MM.1S (cell line): ENCODE measurements around the gene HMGN2.

ENCODE experiments used
- DNase-seq: peaks from one replicate; pipeline ENCODE4 v3.0.0-alpha.2; 2015
- H2AFZ ChIP-seq: fragments of 300-600 bp; sonication (generic); 2 replicates; pipeline ENCODE4 v1.6.0; 2016; ENCODE audit warnings: antibody characterized with exemption, low read length
- H3F3A ChIP-seq: fragments of 300-600 bp; sonication (generic); 2 replicates; pipeline ENCODE4 v1.6.1; 2016; ENCODE audit warnings: mild to moderate bottlenecking, antibody characterized with exemption, low read length, moderate library complexity, mixed read lengths; ENCODE audit not compliant: insufficient read depth
- H3K27ac ChIP-seq: fragments of 300-600 bp; sonication (generic); 2 replicates; pipeline ENCODE4 v1.5.1; 2016; ENCODE audit warnings: mild to moderate bottlenecking, low read length
- H3K27me3 ChIP-seq: fragments of 300-600 bp; sonication (generic); replicated peaks from 2 replicates; pipeline ENCODE4 v1.6.0; 2016; ENCODE audit warnings: low read length; ENCODE audit not compliant: insufficient read depth
- H3K36me3 ChIP-seq: fragments of 300-600 bp; sonication (generic); replicated peaks from 2 replicates; pipeline ENCODE4 v1.6.1; 2016; ENCODE audit warnings: mild to moderate bottlenecking, low read length, mixed read lengths; ENCODE audit not compliant: insufficient read depth
- H3K4me1 ChIP-seq: fragments of 300-600 bp; sonication (generic); 2 replicates; pipeline ENCODE4 v1.6.1; 2016; ENCODE audit warnings: low read length, mixed read lengths
- H3K4me2 ChIP-seq: fragments of 300-600 bp; sonication (generic); 2 replicates; pipeline ENCODE4 v1.6.0; 2016; ENCODE audit warnings: low read depth, low read length
- H3K4me3 ChIP-seq: fragments of 300-600 bp; sonication (generic); 2 replicates; pipeline ENCODE4 v1.5.1; 2016; ENCODE audit warnings: low read length, mixed read lengths
- H3K79me2 ChIP-seq: fragments of 300-600 bp; sonication (generic); 2 replicates; pipeline ENCODE4 v1.6.1; 2016; ENCODE audit warnings: mixed run types, low read length, mixed read lengths
- H3K9ac ChIP-seq: fragments of 300-600 bp; sonication (generic); 2 replicates; pipeline ENCODE4 v1.6.1; 2016; ENCODE audit warnings: low read length, mixed read lengths
- H3K9me2 ChIP-seq: fragments of 300-600 bp; sonication (generic); replicated peaks from 2 replicates; pipeline ENCODE4 v1.6.1; 2016; ENCODE audit warnings: mild to moderate bottlenecking, low read length, mixed read lengths; ENCODE audit not compliant: insufficient read depth
- H3K9me3 ChIP-seq: fragments of 300-600 bp; sonication (generic); replicated peaks from 2 replicates; pipeline ENCODE4 v1.6.1; 2016; ENCODE audit warnings: mild to moderate bottlenecking, low read length, mixed read lengths; ENCODE audit not compliant: insufficient read depth
- H4K20me1 ChIP-seq: fragments of 300-600 bp; sonication (generic); 2 replicates; pipeline ENCODE4 v1.6.1; 2016; ENCODE audit warnings: mild to moderate bottlenecking, low read length, moderate library complexity, mixed read lengths; ENCODE audit not compliant: insufficient read depth
- EZH2 ChIP-seq: fragments of 300-600 bp; sonication (generic); optimal IDR thresholded peaks from 2 replicates; pipeline ENCODE3; 2017; ENCODE audit warnings: low read depth, mild to moderate bottlenecking, antibody characterized with exemption, low read length, mixed read lengths
- EZH2phosphoT487 ChIP-seq: fragments of 300-600 bp; sonication (generic); IDR thresholded peaks from 2 replicates; pipeline ENCODE4 v1.6.1; 2018; ENCODE audit warnings: antibody characterized with exemption, low read length
- TF ChIP-seq, protein P1 (sequence below): fragments of 300-600 bp; sonication (generic); IDR thresholded peaks from 2 replicates; pipeline ENCODE4 v1.5.1; 2016; ENCODE audit warnings: antibody characterized with exemption, low read length, mixed read lengths

Gene HMGN2

DNA sequence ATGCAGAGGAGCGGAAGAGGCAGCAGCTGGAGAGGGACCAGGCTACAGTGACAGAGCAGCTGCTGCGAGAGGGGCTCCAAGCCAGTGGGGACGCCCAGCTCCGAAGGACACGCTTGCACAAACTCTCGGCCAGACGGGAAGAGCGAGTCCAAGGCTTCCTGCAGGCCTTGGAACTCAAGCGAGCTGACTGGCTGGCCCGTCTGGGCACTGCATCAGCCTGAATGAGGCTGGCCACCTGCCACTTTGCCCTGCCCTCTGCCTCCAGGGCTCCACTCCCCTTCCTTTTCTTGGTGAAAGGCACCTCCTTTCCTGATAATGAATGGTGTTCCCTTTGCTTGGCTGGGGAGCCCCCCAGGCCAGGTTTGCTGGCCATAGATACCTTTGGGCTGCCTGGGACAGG lies 3.3 kb upstream of the HMGN2 start:
- Histone ChIP-seq H3K9me2 (no peaks in the 10 kb centered on the region), H3K27me3 (no peaks in the 10 kb centered on the region), H3K36me3 (peaks cover 8% of the 10 kb centered on the region; the same call in 1 of the 2 replicates), H3K4me3 (no peak overlapping the region), H2AFZ (no peak overlapping the region), H3F3A (peaks cover 27% of the 10 kb centered on the region), H3K9ac (no peak overlapping the region), H3K4me1 (peaks cover 16% of the 10 kb centered on the region), H3K79me2 (peaks cover 9% of the 10 kb centered on the region), H3K9me3 (no peaks in the 10 kb centered on the region), H3K4me2 (no peak overlapping the region), H4K20me1 (peaks cover 8% of the 10 kb centered on the region), H3K27ac (no peak overlapping the region)
- DNase-seq, result no peak
- no peak for TF ChIP-seq EZH2
- TF ChIP-seq, protein P1, sequence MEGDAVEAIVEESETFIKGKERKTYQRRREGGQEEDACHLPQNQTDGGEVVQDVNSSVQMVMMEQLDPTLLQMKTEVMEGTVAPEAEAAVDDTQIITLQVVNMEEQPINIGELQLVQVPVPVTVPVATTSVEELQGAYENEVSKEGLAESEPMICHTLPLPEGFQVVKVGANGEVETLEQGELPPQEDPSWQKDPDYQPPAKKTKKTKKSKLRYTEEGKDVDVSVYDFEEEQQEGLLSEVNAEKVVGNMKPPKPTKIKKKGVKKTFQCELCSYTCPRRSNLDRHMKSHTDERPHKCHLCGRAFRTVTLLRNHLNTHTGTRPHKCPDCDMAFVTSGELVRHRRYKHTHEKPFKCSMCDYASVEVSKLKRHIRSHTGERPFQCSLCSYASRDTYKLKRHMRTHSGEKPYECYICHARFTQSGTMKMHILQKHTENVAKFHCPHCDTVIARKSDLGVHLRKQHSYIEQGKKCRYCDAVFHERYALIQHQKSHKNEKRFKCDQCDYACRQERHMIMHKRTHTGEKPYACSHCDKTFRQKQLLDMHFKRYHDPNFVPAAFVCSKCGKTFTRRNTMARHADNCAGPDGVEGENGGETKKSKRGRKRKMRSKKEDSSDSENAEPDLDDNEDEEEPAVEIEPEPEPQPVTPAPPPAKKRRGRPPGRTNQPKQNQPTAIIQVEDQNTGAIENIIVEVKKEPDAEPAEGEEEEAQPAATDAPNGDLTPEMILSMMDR, result no peak
- no peak for TF ChIP-seq EZH2phosphoT487

DNA sequence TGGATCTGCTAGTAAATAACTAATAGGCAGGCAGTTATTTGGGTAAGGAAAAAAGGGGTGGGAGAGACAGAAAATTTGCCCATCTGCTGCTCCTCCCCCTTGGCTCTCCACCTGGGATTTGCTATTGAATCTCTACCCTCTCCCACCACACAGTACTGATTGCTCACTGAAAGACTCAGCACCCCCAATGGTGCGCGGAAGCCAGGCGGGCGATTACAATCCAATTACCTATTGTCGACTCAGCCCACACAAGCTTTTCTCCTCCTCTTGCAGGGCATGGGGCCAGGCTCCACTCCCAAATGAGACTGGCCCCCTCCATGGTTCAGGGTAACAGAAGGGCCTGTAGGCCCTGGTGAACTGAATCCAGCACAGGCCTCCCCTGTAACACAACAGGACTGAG lies 2.7 kb upstream of the HMGN2 start:
- DNase-seq, result no peak
- Histone ChIP-seq H2AFZ (no peak overlapping the region), H3K27ac (no peak overlapping the region), H3K4me1 (peaks cover 21% of the 10 kb centered on the region), H3K9me2 (no peaks in the 10 kb centered on the region), H4K20me1 (peaks cover 12% of the 10 kb centered on the region), H3K27me3 (no peaks in the 10 kb centered on the region), H3K9me3 (no peaks in the 10 kb centered on the region), H3K4me3 (no peak overlapping the region), H3K79me2 (peaks cover 16% of the 10 kb centered on the region), H3K36me3 (peaks cover 14% of the 10 kb centered on the region; the same call in 1 of the 2 replicates), H3K9ac (no peak overlapping the region), H3K4me2 (no peak overlapping the region), H3F3A (peaks cover 33% of the 10 kb centered on the region)
- TF ChIP-seq, protein P1, result no peak
- TF ChIP-seq EZH2phosphoT487, result no peak
- TF ChIP-seq EZH2, result no peak

DNA sequence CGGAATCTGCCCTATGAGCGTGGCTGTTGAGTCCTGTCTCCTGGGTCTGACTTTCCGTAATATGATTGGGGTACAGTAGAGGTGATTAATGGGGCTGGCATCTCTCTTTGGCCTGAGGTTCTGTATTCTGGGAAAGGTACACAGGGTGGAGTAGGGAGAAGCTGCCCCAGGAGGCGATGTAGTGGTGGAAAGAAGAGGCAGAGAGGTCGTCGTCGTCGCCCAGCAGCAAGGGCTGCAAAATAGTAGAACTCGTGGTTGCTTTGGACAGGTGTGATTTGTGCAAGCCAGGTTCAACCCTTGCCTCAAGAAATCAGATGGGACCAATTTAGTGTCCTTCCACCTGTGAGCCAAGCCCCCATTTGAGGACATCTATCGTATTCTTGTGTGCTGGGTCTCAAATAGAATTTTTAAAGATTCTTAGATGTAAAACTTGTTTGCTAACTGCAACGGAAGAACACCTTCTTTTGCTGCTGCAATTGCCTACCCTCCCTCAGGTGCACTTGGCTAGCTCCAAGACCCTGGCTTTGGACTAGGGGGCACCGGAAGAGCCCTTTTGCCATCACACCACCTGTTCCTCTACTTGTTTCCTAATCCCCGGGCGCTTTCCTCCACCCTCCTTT lies 1.3 kb upstream of the HMGN2 start:
- Histone ChIP-seq H3K9me3 (no peaks in the 10 kb centered on the region), H3K9ac (peak overlapping the region; percentile 100; the same call in 1 of the 2 replicates), H3K27me3 (no peaks in the 10 kb centered on the region), H3K9me2 (no peaks in the 10 kb centered on the region), H3K27ac (no peak overlapping the region), H2AFZ (no peak overlapping the region), H3K79me2 (peaks cover 21% of the 10 kb centered on the region), H3F3A (peaks cover 39% of the 10 kb centered on the region), H3K4me1 (peaks cover 21% of the 10 kb centered on the region), H3K4me3 (peak overlapping the region; percentile 93; the same call in 1 of the 2 replicates), H3K4me2 (peak overlapping the region; percentile 92), H3K36me3 (peaks cover 18% of the 10 kb centered on the region; the same call in 1 of the 2 replicates), H4K20me1 (peaks cover 17% of the 10 kb centered on the region)
- no peak for DNase-seq
- TF ChIP-seq, protein P1, result no peak
- no peak for TF ChIP-seq EZH2phosphoT487
- no peak for TF ChIP-seq EZH2
